GM12878 (cell line): Measurements from ENCODE around the gene BTG1. TPM values are rescaled to one million over a fixed set of nuclear protein-coding genes. Genes with fewer than 3 reads are reported as not detected.
A peak's percentile ranks its signal among the peaks of the same experiment; 100 is the strongest.

Experiments used
- BHLHE40 ChIP-seq, 2 experiments: fragments of 450-650 bp in 1 of 2; IDR thresholded peaks; 2 replicates each; pipeline ENCODE4 v1.6.1; 2011 to 2017; ENCODE audit warnings: low read depth in 2 of 2, borderline replicate concordance in 1 of 2, improper control_type of control experiment in 1 of 2, low read length in 1 of 2, mild to moderate bottlenecking in 1 of 2
- CREM ChIP-seq: IDR thresholded peaks from 2 replicates; pipeline ENCODE4 v1.6.1; 2014; ENCODE audit warnings: antibody characterized with exemption, low read depth
- CTCF ChIP-seq, 3 experiments: IDR thresholded peaks in 2 of 3; conservative IDR thresholded peaks in 1 of 3; 2 replicates each; pipeline ENCODE4 v1.5.1; 2011; ENCODE audit warnings: low read depth in 3 of 3, low read length in 3 of 3, mild to moderate bottlenecking in 3 of 3, control low read depth in 2 of 3, moderate library complexity in 2 of 3, inconsistent platforms in 1 of 3, mixed read lengths in 1 of 3; ENCODE audit not compliant: control insufficient read depth in 2 of 3, insufficient read depth in 1 of 3; ENCODE audit errors: extremely low read depth in 1 of 3
- DPF2 ChIP-seq: fragments of 450-650 bp; IDR thresholded peaks from 2 replicates; pipeline ENCODE4 v1.6.1; 2017; ENCODE audit warnings: mild to moderate bottlenecking
- E2F4 ChIP-seq: IDR thresholded peaks from 2 replicates; pipeline ENCODE4 v1.6.1; 2012; ENCODE audit warnings: low read depth, low read length, improper control_type of control experiment
- ELK1 ChIP-seq: IDR thresholded peaks from 2 replicates; pipeline ENCODE4 v1.6.1; 2012; ENCODE audit warnings: low read depth, low read length, improper control_type of control experiment
- HDAC6 ChIP-seq: fragments of 200-600 bp; sonication (generic); IDR thresholded peaks from one replicate; pipeline ENCODE4 v1.8.0; 2017; ENCODE audit warnings: antibody characterized with exemption; ENCODE audit not compliant: unreplicated experiment
- HDGF ChIP-seq: fragments of 450-650 bp; IDR thresholded peaks from 2 replicates; pipeline ENCODE4 v1.6.1; 2016; ENCODE audit warnings: antibody characterized with exemption
- IRF4 ChIP-seq: IDR thresholded peaks from 2 replicates; pipeline ENCODE4 v1.6.1; 2011; ENCODE audit warnings: low read depth, low read length
- JUND ChIP-seq: IDR thresholded peaks from 2 replicates; pipeline ENCODE4 v1.6.1; 2012; ENCODE audit warnings: low read depth, mild to moderate bottlenecking, low read length, improper control_type of control experiment, moderate library complexity
- MLLT1 ChIP-seq: fragments of 450-650 bp; IDR thresholded peaks from 2 replicates; pipeline ENCODE4 v1.6.1; 2016; ENCODE audit warnings: mild to moderate bottlenecking
- MYC ChIP-seq: IDR thresholded peaks from 2 replicates; pipeline ENCODE4 v1.6.1; 2011; ENCODE audit warnings: mild to moderate bottlenecking, low read length, moderate library complexity, inconsistent platforms; ENCODE audit not compliant: insufficient read depth, insufficient replicate concordance, insufficient read length, severe bottlenecking
- NFYB ChIP-seq: IDR thresholded peaks from 2 replicates; pipeline ENCODE4 v1.6.1; 2011; ENCODE audit warnings: low read depth, mild to moderate bottlenecking, low read length, improper control_type of control experiment, moderate library complexity; ENCODE audit not compliant: insufficient read depth
- PAX8 ChIP-seq: fragments of 450-650 bp; IDR thresholded peaks from 2 replicates; pipeline ENCODE4 v1.6.1; 2017; ENCODE audit warnings: mild to moderate bottlenecking, moderate library complexity
- POLR2A ChIP-seq: IDR thresholded peaks from 2 replicates; pipeline ENCODE4 v1.6.1; 2011; ENCODE audit warnings: low read depth, mild to moderate bottlenecking, low read length
- RBBP5 ChIP-seq: fragments of 200-600 bp; sonication (generic); conservative IDR thresholded peaks from 2 replicates; pipeline ENCODE4 v1.6.1; 2016
- RELB ChIP-seq: fragments of 450-650 bp; IDR thresholded peaks from 2 replicates; pipeline ENCODE4 v1.6.1; 2017; ENCODE audit warnings: low read depth, mild to moderate bottlenecking, moderate library complexity
- RFX5 ChIP-seq: IDR thresholded peaks from 2 replicates; pipeline ENCODE4 v1.6.1; 2011; ENCODE audit warnings: low read depth, low read length, improper control_type of control experiment
- SMAD1 ChIP-seq: fragments of 450-650 bp; IDR thresholded peaks from 2 replicates; pipeline ENCODE4 v1.6.1; 2018; ENCODE audit warnings: mild to moderate bottlenecking, low read depth; ENCODE audit not compliant: partially characterized antibody
- SMAD5 ChIP-seq: IDR thresholded peaks from 2 replicates; pipeline ENCODE4 v1.6.1; 2016; ENCODE audit warnings: antibody characterized with exemption, low read depth
- SREBF2 ChIP-seq: IDR thresholded peaks from 2 replicates; pipeline ENCODE4 v1.6.1; 2012; ENCODE audit warnings: mild to moderate bottlenecking, low read length
- STAT1 ChIP-seq: fragments of 450-650 bp; conservative IDR thresholded peaks from 2 replicates; pipeline ENCODE4 v1.6.1; 2014; ENCODE audit warnings: antibody characterized with exemption, mild to moderate bottlenecking
- WRNIP1 ChIP-seq: IDR thresholded peaks from 2 replicates; pipeline ENCODE4 v1.6.1; 2011; ENCODE audit warnings: low read depth, low read length, improper control_type of control experiment, borderline replicate concordance
- ZNF384 ChIP-seq: IDR thresholded peaks from 2 replicates; pipeline ENCODE4 v1.6.1; 2012; ENCODE audit warnings: low read depth, mild to moderate bottlenecking, low read length, improper control_type of control experiment, borderline replicate concordance
- polyA plus RNA-seq, 11 experiments: library from polyadenylated mRNA; depleted of rRNA in 4 of 11; unstranded in 6 of 11; stranded (reverse) in 5 of 11; fragments of >200 nt; fragmentation: Nextera tagmentation in 4 of 11; fragmentation: Illumina TruSeq in 1 of 11; extraction: Ambion mirVana in 4 of 11; extraction: Trizol in 1 of 11; gene quantifications; 1 replicate in 1 of 11; 2 replicates in 10 of 11; pipeline versions ENCODE4 v1.2.1 to v1.2.3, GENCODE V29; 2011 to 2016; ENCODE audit warnings: inconsistent platforms in 2 of 11, missing spikeins in 2 of 11, low read depth in 1 of 11
- total RNA-seq, 4 experiments: library from RNA; depleted of rRNA in 3 of 4; stranded (reverse); fragments of >200 nt in 3 of 4; fragmentation: Illumina TruSeq in 1 of 4; extraction: Trizol in 1 of 4; gene quantifications; 2 replicates each; pipeline versions ENCODE4 v1.2.1 to v1.2.3, GENCODE V29; 2013 to 2021

BTG1 gene
- total and polyA plus RNA-seq, 10 of the 15 experiments (the other 5 are each of a cell fraction or from before 2014, with no cell fraction given), result 23.7 to 194 (median 56.4) TPM

GRCh38 chr12:92140896-92141536 is 4.6 kb downstream of the BTG1 start (continued):
- TF ChIP-seq E2F4 (no peak), CTCF (IDR thresholded peaks at IDR 0.05 in 2 of 3, conservative IDR thresholded peaks at IDR 0.05 in 1 of 3; ENCODE audit: control insufficient read depth in 2 of 3, extremely low read depth in 1 of 3, insufficient read depth in 1 of 3, low read depth in 3 of 3, low read length in 3 of 3) (no peak), ZNF384 (no peak), SMAD1 (no peak), BHLHE40 (IDR thresholded peaks at IDR 0.05; ENCODE audit: borderline replicate concordance in 1 of 2, low read depth in 2 of 2, low read length in 1 of 2) (no peak), CREM (no peak), ELK1 (no peak), NFYB (no peak), HDGF (no peak), MYC (no peak), HDAC6 (no peak), RELB (no peak; the same call in 1 of the 2 replicates), SREBF2 (no peak), DPF2 (no peak), RFX5 (no peak), STAT1 (no peak), WRNIP1 (no peak), POLR2A (no peak), SMAD5 (no peak), MLLT1 (peak; percentile 7; the same call in 1 of the 2 replicates), PAX8 (no peak), IRF4 (no peak), RBBP5 (no peak), JUND (no peak)
